Measurements from ENCODE around the gene MSI2.

Gene MSI2

GRCh38 chr17:57696050-57696449 is 439.7 kb downstream of the MSI2 start:
- no peak for DNase-seq

DNA sequence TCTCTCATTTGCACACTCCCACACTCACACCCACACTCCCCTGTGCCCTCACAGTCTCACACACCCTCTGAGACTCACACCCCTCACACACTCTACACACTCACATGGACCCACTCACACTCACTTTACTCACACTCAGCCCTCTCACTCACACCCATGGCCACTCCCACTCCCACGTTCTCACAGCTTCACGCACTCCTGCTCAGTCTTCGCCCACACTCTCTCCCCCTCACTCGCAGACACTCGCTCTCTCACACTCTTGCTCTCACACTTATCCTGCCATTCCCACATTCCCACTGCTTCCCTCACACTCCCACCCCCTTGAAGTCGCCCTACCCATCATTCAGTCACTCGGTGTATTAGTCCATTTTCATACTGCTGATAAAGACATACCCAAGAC is 440.9 kb downstream of the MSI2 start:
- DNase-seq = no peak

GRCh38 chr17:57697891-57698711 is 441.8 kb downstream of the MSI2 start:
- no peak for DNase-seq

GRCh38 chr17:57699751-57700219 is 443.5 kb downstream of the MSI2 start:
- DNase-seq = no peak

DNA sequence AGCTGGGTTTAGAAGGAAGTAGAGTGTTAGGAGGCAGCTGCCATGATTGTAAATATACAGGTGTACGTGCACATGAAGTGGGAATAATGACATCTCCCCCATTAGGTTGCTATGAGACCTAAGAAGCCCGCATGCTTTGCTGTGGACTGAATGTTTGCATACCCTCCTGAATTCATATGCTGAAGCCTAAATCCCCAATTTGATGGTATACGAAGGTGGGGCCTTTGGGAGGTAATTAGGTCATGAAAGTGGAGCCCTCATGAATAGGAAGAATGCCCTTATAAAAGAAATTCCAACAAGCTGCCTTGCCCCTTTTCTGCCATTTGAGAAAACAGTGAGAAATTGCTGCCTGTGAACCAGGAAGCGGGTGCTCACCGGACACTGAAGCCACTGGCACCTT is 444.8 kb downstream of the MSI2 start:
- no peak for DNase-seq

- no peak for DNase-seq
Observed at GRCh38 chr17:57703273-57703672, 446.9 kb downstream of the MSI2 start.

- DNase-seq = no peak
Observed at GRCh38 chr17:57704448-57704847, 448.1 kb downstream of the MSI2 start.

GRCh38 chr17:57705921-57706695 is 449.8 kb downstream of the MSI2 start:
- DNase-seq = no peak

GRCh38 chr17:57706761-57707160 is 450.4 kb downstream of the MSI2 start:
- no peak for DNase-seq

DNA sequence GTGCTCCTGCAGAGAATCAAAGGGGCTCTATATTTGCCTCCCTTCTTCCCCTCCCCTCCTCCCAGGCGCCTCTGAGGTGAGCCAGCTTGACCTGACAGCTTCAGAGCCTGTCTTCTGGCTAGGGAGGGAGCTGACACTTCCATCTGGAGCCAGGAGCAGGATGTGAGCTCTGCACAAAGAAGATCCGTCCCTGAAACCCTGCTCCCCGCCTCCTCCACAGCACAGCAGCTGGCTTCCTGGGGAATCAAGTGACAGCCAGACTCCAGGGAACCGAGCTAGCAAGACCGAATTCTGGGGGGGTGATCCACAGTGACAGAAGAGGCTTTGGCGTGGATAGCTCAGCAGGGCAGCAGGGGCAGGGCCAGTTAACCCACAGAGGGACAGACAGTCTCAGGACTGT is 451.6 kb downstream of the MSI2 start:
- DNase-seq = peak in 17 of 56 donors; percentile 9 to 39 (median 18)

DNA sequence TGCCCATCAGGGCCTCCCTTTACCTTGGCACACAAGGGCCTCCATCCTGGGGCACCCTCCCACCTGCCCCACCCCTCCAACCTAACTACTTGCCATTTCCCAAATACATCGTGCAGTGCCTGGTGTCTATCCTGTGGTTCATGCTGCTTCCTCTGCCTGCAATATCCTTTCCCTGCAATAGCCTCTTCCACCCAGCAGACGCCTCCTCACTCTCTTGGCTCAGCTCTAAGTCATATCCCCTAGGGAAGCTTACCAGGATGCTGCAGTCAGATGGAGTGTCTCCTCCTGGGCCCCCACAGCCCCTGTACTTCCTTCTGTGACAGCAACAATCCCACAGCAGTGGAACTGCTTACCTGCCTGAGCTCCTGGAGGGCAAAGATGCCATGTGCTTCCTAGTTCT is 452.1 kb downstream of the MSI2 start:
- no peak for DNase-seq

- DNase-seq = no peak
Observed at GRCh38 chr17:57713140-57713539, 456.8 kb downstream of the MSI2 start.

DNA sequence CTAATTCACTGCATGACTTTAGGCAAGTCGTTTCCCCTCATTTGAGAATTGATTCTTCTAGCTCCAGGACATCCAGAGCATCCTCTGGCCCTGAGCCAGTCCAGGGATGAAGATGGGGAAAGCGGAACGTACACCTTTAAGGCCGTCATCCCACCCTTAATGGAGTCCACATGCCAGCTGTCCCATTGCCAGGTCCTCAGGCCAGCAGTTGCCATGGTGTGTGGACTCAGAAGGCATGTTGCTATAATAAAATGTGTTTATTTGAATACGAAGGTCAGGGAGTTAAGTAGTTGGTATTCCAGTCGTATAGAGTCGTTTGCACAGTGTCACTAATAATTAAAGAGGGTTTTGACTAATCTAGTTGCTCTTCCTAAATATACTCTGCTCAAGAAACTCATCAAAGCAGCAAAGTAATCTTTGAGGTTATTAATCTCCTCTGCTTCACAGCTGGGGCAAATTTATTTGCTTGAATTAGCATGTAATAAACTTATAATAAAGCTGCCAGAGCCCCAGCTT is 458.4 kb downstream of the MSI2 start:
- no peak for DNase-seq

DNA sequence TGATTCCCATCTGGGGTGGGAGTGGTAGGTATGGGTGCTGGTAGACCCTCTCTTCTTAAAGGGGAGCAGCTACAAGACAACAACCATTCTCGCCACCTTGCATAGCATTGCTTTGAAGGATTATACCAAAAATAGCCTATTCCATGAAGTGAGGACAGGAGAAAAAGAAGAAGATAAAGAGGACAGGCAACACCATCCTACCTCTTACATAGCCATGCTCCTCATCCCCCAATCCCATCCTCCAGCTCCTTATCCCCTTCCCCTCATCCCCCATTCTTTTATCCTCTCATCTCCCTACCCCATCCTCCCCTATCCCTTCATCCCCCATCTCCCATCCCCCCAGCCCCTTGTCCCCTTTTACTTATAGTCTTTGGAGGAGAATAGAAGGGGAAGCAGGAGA is 459.7 kb downstream of the MSI2 start:
- DNase-seq = no peak

DNA sequence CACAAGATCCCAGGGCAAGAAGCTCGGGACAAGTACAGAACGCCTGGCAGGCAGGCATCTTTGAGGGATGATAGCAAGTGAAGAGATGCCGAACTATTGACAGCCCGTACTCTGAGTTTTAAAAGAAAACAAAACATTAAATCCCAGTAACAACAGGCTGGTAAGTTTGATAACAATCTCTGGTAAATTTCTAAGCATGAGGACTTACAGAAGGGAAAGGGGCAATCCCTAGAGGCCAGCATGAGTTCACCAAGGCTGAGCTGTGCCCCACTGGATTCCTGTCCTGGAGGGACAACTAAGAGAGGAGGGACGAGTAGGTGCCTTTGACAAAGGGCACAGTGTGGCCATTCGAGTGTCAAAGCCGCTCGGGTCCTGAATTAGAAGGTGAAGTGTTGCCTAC is 462.6 kb downstream of the MSI2 start:
- no peak for DNase-seq

DNA sequence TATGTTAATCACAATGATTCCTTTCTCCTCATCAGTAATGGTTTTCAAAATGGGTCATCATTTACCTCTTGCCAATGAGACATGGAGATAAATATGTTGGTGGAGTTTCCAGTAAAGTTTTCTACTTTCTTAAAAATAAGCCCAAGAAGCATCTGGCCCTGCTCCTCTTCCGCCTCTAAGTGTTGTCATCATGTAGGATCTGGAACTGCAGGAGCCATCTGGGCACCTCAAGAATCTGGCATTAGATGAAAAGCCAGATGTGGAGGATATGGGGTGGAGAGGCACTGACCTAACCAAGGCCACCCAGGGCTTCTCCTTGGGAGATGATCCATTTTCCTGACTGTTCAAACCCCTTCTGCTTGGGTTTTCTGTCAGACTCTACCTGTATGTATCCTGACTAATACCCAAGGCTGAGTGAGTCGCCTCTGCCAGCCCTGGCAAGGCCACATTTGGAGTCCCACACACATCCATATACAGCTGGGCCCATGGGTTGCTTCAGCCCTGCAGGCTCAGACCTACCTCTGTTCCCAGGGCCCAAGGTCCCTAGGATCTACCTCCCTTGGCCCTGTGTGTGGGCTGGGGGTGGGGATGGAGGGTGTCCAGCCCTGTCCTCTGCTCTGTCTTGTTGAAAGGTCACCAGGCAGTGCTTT is 464.2 kb downstream of the MSI2 start:
- DNase-seq = no peak

GRCh38 chr17:57721967-57722703 is 465.8 kb downstream of the MSI2 start:
- DNase-seq = no peak

GRCh38 chr17:57722704-57723043 is 466.4 kb downstream of the MSI2 start:
- no peak for DNase-seq

DNA sequence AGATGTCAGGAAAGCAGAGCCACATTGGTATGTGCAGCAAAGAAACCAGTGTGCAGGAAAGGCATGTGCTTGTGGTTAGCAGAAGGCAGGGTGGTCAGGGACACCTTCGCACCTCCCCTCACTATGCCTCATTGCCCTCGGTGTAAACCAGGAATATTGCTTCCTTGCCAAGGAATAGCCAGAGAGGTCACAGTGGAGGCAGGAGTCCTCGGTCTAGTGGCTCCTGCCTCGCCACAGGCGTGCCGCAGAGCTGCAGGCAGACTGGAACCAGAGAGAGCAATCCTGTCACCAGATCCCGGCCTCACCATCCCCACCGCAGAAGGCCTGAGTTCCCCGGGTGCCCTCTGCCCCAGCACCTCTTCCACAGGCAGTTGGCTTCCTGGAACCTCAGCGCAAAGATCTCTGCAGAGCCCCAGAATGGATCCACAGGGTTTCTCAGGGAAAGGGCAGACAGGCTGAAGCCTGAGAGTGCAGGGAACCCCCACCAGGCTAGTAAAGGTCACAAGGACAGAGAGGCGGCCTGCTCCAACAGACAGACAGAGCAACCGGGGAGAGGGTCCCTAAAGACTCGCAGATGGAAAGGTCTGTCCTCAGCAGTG is 467.2 kb downstream of the MSI2 start:
- DNase-seq = no peak

GRCh38 chr17:57724026-57724728 is 467.9 kb downstream of the MSI2 start:
- no peak for DNase-seq

Data from amygdala (tissue), 56 donors.